GM12878 (cell line): ENCODE results near the gene MAN2C1. TPM values are rescaled to one million over a fixed set of nuclear protein-coding genes. Genes with fewer than 3 reads are reported as not detected.

Experiments
- BCLAF1 ChIP-seq: fragments of 450-650 bp; IDR thresholded peaks from 2 replicates; pipeline ENCODE4 v1.6.1; 2017; ENCODE audit warnings: antibody characterized with exemption, mild to moderate bottlenecking, moderate library complexity
- CHD1 ChIP-seq: IDR thresholded peaks from 2 replicates; pipeline ENCODE4 v1.6.1; 2012; ENCODE audit warnings: low read depth, low read length, improper control_type of control experiment
- FOXK2 ChIP-seq: fragments of 450-650 bp; IDR thresholded peaks from 2 replicates; pipeline ENCODE4 v1.6.1; 2017; ENCODE audit warnings: mild to moderate bottlenecking, moderate library complexity
- IRF5 ChIP-seq: fragments of 450-650 bp; IDR thresholded peaks from 2 replicates; pipeline ENCODE4 v1.6.1; 2017; ENCODE audit warnings: borderline replicate concordance
- MYC ChIP-seq: IDR thresholded peaks from 2 replicates; pipeline ENCODE4 v1.6.1; 2011; ENCODE audit warnings: mild to moderate bottlenecking, low read length, moderate library complexity, inconsistent platforms; ENCODE audit not compliant: insufficient read depth, insufficient replicate concordance, insufficient read length, severe bottlenecking
- NFYB ChIP-seq: IDR thresholded peaks from 2 replicates; pipeline ENCODE4 v1.6.1; 2011; ENCODE audit warnings: low read depth, mild to moderate bottlenecking, low read length, improper control_type of control experiment, moderate library complexity; ENCODE audit not compliant: insufficient read depth
- PBX3 ChIP-seq: IDR thresholded peaks from 2 replicates; pipeline ENCODE4 v1.6.1; 2011; ENCODE audit warnings: mild to moderate bottlenecking, low read depth, low read length, moderate library complexity; ENCODE audit not compliant: insufficient replicate concordance
- RB1 ChIP-seq: fragments of 450-650 bp; formaldehyde crosslinking; IDR thresholded peaks from 2 replicates; pipeline ENCODE4 v1.6.1; 2017; ENCODE audit warnings: mild to moderate bottlenecking, borderline replicate concordance
- TAF1 ChIP-seq: IDR thresholded peaks from 2 replicates; pipeline ENCODE4 v1.6.1; 2011; ENCODE audit warnings: mild to moderate bottlenecking, low read depth, low read length, borderline replicate concordance
- TARDBP ChIP-seq: IDR thresholded peaks from 2 replicates; pipeline ENCODE4 v1.6.1; 2016; ENCODE audit warnings: borderline replicate concordance
- ZNF274 ChIP-seq: IDR thresholded peaks from one replicate; pipeline ENCODE4 v1.8.0; 2011; ENCODE audit not compliant: insufficient read length, insufficient read depth
- polyA plus RNA-seq, 11 experiments: library from polyadenylated mRNA; depleted of rRNA in 4 of 11; unstranded in 6 of 11; stranded (reverse) in 5 of 11; fragments of >200 nt; fragmentation: Nextera tagmentation in 4 of 11; fragmentation: Illumina TruSeq in 1 of 11; extraction: Ambion mirVana in 4 of 11; extraction: Trizol in 1 of 11; gene quantifications; 1 replicate in 1 of 11; 2 replicates in 10 of 11; pipeline versions ENCODE4 v1.2.1 to v1.2.3, GENCODE V29; 2011 to 2016; ENCODE audit warnings: inconsistent platforms in 2 of 11, missing spikeins in 2 of 11, low read depth in 1 of 11
- total RNA-seq, 4 experiments: library from RNA; depleted of rRNA in 3 of 4; stranded (reverse); fragments of >200 nt in 3 of 4; fragmentation: Illumina TruSeq in 1 of 4; extraction: Trizol in 1 of 4; gene quantifications; 2 replicates each; pipeline versions ENCODE4 v1.2.1 to v1.2.3, GENCODE V29; 2013 to 2021
- TF ChIP-seq, protein P1 (sequence below): fragments of 450-650 bp; IDR thresholded peaks from 2 replicates; pipeline ENCODE4 v1.6.1; 2017; ENCODE audit warnings: mild to moderate bottlenecking, moderate library complexity

MAN2C1 gene
- total and polyA plus RNA-seq, 10 of the 15 experiments (the other 5 are each of a cell fraction or from before 2014, with no cell fraction given): 1.4 to 111 (median 42.2) TPM

DNA sequence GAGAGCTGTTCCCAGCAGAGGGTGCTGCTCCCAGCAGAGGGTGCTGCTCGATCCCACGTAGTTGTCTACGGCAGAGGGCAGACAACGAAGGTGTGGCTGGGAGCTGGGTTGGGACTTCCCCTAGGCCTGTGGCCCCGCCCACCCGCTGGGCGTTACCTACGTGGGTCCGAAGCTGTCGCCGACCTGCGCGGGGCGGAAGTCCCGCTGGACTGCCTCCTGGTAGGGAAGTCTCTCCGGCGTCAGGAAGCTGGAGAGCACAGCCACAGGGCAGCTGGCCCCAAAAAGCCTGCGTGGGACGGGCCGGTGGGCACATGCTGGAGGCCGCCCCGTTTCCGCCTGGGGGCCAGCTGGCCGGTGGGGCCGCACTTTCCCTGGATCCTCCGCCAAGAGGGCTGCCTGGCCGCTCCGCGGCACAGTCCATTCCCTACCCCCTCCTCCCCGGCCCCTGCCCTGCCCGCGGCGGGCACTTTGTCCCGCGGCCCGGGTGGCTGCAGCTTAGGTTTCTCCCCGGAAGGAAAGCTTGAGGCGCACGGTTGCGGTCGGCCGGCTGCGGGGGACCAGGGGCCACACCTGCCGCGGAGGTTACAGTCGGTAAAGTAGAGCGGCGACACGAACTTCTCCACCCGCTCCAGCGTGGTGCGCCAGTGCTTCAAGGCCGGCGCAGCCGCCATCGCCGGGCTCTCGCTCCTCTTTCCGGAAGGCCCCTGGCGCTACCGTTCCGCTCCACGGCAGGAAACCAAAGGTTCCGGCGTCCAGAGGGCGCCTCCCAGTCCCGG is at the start of gene MAN2C1 (continued):
- no peak for TF ChIP-seq ZNF274
- TF ChIP-seq CHD1: 0 out of 2 replicates have a peak, but pooled peaks have one; percentile 76
- TF ChIP-seq MYC: no peak
- no peak for TF ChIP-seq NFYB
- peak; percentile 3; the same call in 1 of the 2 replicates for TF ChIP-seq BCLAF1
- TF ChIP-seq, protein P1, sequence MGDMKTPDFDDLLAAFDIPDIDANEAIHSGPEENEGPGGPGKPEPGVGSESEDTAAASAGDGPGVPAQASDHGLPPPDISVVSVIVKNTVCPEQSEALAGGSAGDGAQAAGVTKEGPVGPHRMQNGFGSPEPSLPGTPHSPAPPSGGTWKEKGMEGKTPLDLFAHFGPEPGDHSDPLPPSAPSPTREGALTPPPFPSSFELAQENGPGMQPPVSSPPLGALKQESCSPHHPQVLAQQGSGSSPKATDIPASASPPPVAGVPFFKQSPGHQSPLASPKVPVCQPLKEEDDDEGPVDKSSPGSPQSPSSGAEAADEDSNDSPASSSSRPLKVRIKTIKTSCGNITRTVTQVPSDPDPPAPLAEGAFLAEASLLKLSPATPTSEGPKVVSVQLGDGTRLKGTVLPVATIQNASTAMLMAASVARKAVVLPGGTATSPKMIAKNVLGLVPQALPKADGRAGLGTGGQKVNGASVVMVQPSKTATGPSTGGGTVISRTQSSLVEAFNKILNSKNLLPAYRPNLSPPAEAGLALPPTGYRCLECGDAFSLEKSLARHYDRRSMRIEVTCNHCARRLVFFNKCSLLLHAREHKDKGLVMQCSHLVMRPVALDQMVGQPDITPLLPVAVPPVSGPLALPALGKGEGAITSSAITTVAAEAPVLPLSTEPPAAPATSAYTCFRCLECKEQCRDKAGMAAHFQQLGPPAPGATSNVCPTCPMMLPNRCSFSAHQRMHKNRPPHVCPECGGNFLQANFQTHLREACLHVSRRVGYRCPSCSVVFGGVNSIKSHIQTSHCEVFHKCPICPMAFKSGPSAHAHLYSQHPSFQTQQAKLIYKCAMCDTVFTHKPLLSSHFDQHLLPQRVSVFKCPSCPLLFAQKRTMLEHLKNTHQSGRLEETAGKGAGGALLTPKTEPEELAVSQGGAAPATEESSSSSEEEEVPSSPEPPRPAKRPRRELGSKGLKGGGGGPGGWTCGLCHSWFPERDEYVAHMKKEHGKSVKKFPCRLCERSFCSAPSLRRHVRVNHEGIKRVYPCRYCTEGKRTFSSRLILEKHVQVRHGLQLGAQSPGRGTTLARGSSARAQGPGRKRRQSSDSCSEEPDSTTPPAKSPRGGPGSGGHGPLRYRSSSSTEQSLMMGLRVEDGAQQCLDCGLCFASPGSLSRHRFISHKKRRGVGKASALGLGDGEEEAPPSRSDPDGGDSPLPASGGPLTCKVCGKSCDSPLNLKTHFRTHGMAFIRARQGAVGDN: peak; percentile 86
- TF ChIP-seq TAF1: peak; percentile 99
- TF ChIP-seq RB1: peak; percentile 78; the same call in 1 of the 2 replicates
- no peak; the same call in 1 of the 2 replicates for TF ChIP-seq TARDBP
- TF ChIP-seq IRF5: no peak
- no peak for TF ChIP-seq PBX3
- no peak for TF ChIP-seq FOXK2
